Measurements from ENCODE around the gene LEKR1.

LEKR1 gene

DNA sequence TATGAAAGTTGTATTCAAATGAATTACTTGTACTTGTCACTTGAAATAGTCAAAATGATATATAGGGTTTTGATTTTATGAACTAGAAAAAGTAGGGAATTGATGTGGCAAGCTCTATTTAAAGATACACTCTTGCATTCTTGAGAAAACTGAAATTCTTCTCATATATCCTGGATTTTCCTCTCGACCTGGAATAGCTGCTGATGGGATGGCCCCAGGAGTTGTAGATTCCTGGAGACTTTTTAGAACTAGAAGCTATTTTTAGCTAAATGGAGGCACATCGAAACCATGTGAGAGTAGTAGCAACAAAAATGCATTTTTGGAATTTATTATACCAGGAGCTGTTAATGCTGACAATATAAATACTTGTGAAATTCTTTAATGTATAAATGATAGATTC is 125.9 kb downstream of the LEKR1 start:
- TF ChIP-seq, protein P1, sequence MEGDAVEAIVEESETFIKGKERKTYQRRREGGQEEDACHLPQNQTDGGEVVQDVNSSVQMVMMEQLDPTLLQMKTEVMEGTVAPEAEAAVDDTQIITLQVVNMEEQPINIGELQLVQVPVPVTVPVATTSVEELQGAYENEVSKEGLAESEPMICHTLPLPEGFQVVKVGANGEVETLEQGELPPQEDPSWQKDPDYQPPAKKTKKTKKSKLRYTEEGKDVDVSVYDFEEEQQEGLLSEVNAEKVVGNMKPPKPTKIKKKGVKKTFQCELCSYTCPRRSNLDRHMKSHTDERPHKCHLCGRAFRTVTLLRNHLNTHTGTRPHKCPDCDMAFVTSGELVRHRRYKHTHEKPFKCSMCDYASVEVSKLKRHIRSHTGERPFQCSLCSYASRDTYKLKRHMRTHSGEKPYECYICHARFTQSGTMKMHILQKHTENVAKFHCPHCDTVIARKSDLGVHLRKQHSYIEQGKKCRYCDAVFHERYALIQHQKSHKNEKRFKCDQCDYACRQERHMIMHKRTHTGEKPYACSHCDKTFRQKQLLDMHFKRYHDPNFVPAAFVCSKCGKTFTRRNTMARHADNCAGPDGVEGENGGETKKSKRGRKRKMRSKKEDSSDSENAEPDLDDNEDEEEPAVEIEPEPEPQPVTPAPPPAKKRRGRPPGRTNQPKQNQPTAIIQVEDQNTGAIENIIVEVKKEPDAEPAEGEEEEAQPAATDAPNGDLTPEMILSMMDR (IDR thresholded peaks at IDR 0.05; ENCODE audit: low read length) = no peak
- TF ChIP-seq EZH2 (optimal IDR thresholded peaks at IDR 0.05; ENCODE audit: low read depth, low read length) (no peak), EZH2phosphoT487 (IDR thresholded peaks at IDR 0.05; ENCODE audit: low read length) (no peak)
- Histone ChIP-seq H3K4me2 (ENCODE audit: low read depth, low read length) (no peak overlapping the region), H3K27ac (ENCODE audit: low read length) (no peak overlapping the region), H3K4me1 (ENCODE audit: low read length) (no peaks in the 10 kb centered on the region), H3K9me2 (replicated peaks; ENCODE audit: insufficient read depth, low read length) (no peaks in the 10 kb centered on the region; the same call in 1 of the 2 replicates), H3K9me3 (replicated peaks; ENCODE audit: insufficient read depth, low read length) (no peaks in the 10 kb centered on the region), H3K27me3 (replicated peaks; ENCODE audit: insufficient read depth, low read length) (no peaks in the 10 kb centered on the region), H3K79me2 (ENCODE audit: low read length) (no peaks in the 10 kb centered on the region), H3K4me3 (ENCODE audit: low read length) (no peak overlapping the region), H4K20me1 (ENCODE audit: insufficient read depth, low read length) (no peaks in the 10 kb centered on the region), H3K9ac (ENCODE audit: low read length) (no peak overlapping the region), H3F3A (ENCODE audit: insufficient read depth, low read length) (no peaks in the 10 kb centered on the region), H2AFZ (ENCODE audit: low read length) (no peak overlapping the region), H3K36me3 (replicated peaks; ENCODE audit: insufficient read depth, low read length) (no peaks in the 10 kb centered on the region)
- no peak for DNase-seq

DNA sequence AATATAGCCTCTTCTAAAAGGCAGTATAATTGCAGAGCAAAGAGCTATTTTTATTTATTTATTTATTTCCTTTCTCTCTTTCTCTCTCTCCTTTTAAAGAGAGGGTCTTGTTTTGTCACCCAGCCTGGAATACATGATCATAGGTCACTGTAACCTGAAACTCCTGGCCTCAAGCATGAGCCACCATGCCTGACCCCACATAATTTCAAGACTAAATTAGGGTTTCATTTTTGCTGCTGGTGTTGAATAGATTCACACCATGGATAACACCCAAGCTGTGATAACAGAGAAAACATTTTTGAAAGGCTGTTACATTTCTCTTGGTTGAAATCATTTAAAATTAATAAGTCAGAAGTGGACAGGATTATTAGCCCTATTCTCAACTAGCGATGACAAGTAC is 131.6 kb downstream of the LEKR1 start:
- Histone ChIP-seq H3K27ac (ENCODE audit: low read length) (no peak overlapping the region), H3K9me2 (replicated peaks; ENCODE audit: insufficient read depth, low read length) (no peaks in the 10 kb centered on the region; the same call in 1 of the 2 replicates), H2AFZ (ENCODE audit: low read length) (no peak overlapping the region), H3K9ac (ENCODE audit: low read length) (no peak overlapping the region), H4K20me1 (ENCODE audit: insufficient read depth, low read length) (no peaks in the 10 kb centered on the region), H3K4me1 (ENCODE audit: low read length) (no peaks in the 10 kb centered on the region), H3K79me2 (ENCODE audit: low read length) (no peaks in the 10 kb centered on the region), H3K36me3 (replicated peaks; ENCODE audit: insufficient read depth, low read length) (no peaks in the 10 kb centered on the region), H3K4me3 (ENCODE audit: low read length) (no peak overlapping the region), H3K9me3 (replicated peaks; ENCODE audit: insufficient read depth, low read length) (no peaks in the 10 kb centered on the region), H3F3A (ENCODE audit: insufficient read depth, low read length) (no peaks in the 10 kb centered on the region), H3K4me2 (ENCODE audit: low read depth, low read length) (no peak overlapping the region), H3K27me3 (replicated peaks; ENCODE audit: insufficient read depth, low read length) (no peaks in the 10 kb centered on the region)
- no peak for TF ChIP-seq EZH2phosphoT487 (IDR thresholded peaks at IDR 0.05; ENCODE audit: low read length)
- TF ChIP-seq, protein P1 (IDR thresholded peaks at IDR 0.05; ENCODE audit: low read length) = no peak
- TF ChIP-seq EZH2 (optimal IDR thresholded peaks at IDR 0.05; ENCODE audit: low read depth, low read length) = no peak
- DNase-seq = no peak

DNA sequence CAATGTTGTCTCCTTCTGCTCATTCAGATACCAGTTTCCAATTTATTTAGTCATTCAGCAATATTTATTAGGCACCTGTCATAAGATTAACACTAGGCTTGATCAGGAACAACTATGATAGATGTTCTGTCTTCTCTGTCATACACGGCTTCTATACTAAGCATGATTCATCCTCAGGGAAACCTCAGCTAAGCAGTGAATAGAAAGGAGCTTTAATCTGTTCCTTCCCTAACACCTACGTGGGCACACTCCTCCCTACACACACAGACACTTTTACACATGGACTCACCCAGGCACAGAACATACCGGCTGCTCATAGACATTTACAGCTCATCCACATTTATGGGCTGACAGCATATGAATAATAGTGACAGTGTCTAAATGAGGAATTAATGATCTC is 136.9 kb downstream of the LEKR1 start:
- Histone ChIP-seq H3K79me2 (ENCODE audit: low read length) (no peaks in the 10 kb centered on the region), H3K27me3 (replicated peaks; ENCODE audit: insufficient read depth, low read length) (no peaks in the 10 kb centered on the region), H3K4me1 (ENCODE audit: low read length) (no peaks in the 10 kb centered on the region), H3K9ac (ENCODE audit: low read length) (no peak overlapping the region), H3K27ac (ENCODE audit: low read length) (no peak overlapping the region), H3F3A (ENCODE audit: insufficient read depth, low read length) (no peaks in the 10 kb centered on the region), H4K20me1 (ENCODE audit: insufficient read depth, low read length) (no peaks in the 10 kb centered on the region), H3K36me3 (replicated peaks; ENCODE audit: insufficient read depth, low read length) (no peaks in the 10 kb centered on the region), H3K9me3 (replicated peaks; ENCODE audit: insufficient read depth, low read length) (no peaks in the 10 kb centered on the region), H3K9me2 (replicated peaks; ENCODE audit: insufficient read depth, low read length) (no peaks in the 10 kb centered on the region), H3K4me3 (ENCODE audit: low read length) (no peak overlapping the region), H3K4me2 (ENCODE audit: low read depth, low read length) (no peak overlapping the region), H2AFZ (ENCODE audit: low read length) (no peak overlapping the region)
- TF ChIP-seq EZH2phosphoT487 (IDR thresholded peaks at IDR 0.05; ENCODE audit: low read length) (no peak), EZH2 (optimal IDR thresholded peaks at IDR 0.05; ENCODE audit: low read depth, low read length) (no peak)
- TF ChIP-seq, protein P1 (IDR thresholded peaks at IDR 0.05; ENCODE audit: low read length) = no peak
- DNase-seq = no peak
